K562 (cell line): ENCODE results near the gene MEI4. TPM values are rescaled to one million over a fixed set of nuclear protein-coding genes. Genes with fewer than 3 reads are reported as not detected.

Experiments used
- AFF1 ChIP-seq, 2 experiments: fragments of 450-650 bp; IDR thresholded peaks; 2 replicates each; pipeline ENCODE4 v1.6.1; 2018; ENCODE audit warnings: mild to moderate bottlenecking in 2 of 2, low read depth in 1 of 2; ENCODE audit not compliant: partially characterized antibody in 2 of 2
- ATF6 ChIP-seq: sonication (generic); formaldehyde crosslinking; IDR thresholded peaks from 2 replicates; pipeline ENCODE4 v1.4.0; 2020; ENCODE audit warnings: mild to moderate bottlenecking, missing genetic modification reagents
- CCNT2 ChIP-seq: IDR thresholded peaks from 2 replicates; pipeline ENCODE4 v1.6.1; 2011; ENCODE audit warnings: borderline replicate concordance, low read depth, mild to moderate bottlenecking, moderate library complexity, mixed read lengths, low read length; ENCODE audit not compliant: insufficient read length; ENCODE audit errors: extremely low read depth
- DDX20 ChIP-seq: fragments of 450-650 bp; IDR thresholded peaks from 2 replicates; pipeline ENCODE4 v1.6.1; 2016; ENCODE audit warnings: missing genetic modification characterization, low read depth, mild to moderate bottlenecking, missing compliant biosample characterization, moderate library complexity
- JUND ChIP-seq, 2 experiments: IDR thresholded peaks; 2 replicates in 1 of 2; 3 replicates in 1 of 2; pipeline ENCODE4 v1.6.1; 2011; ENCODE audit warnings: borderline replicate concordance in 2 of 2, low read depth in 2 of 2, low read length in 2 of 2, improper control_type of control experiment in 1 of 2, missing biosample characterization in 1 of 2, missing genetic modification characterization in 1 of 2, missing genetic modification reagents in 1 of 2
- MCM5 ChIP-seq: fragments of 450-650 bp; IDR thresholded peaks from 2 replicates; pipeline ENCODE4 v1.6.1; 2016; ENCODE audit warnings: low read depth
- PHTF2 ChIP-seq: fragments of 250-450 bp; sonication (Bioruptor Pico); IDR thresholded peaks from 2 replicates; pipeline ENCODE4 v1.5.0; 2021; ENCODE audit warnings: mild to moderate bottlenecking
- RFX5 ChIP-seq: IDR thresholded peaks from 2 replicates; pipeline ENCODE4 v1.6.1; 2011; ENCODE audit warnings: low read depth, mild to moderate bottlenecking, improper control_type of control experiment, low read length
- RNF219 ChIP-seq: fragments of 250-450 bp; sonication (Bioruptor Pico); IDR thresholded peaks from 2 replicates; pipeline ENCODE4 v1.5.0; 2022; ENCODE audit warnings: mild to moderate bottlenecking
- USF1 ChIP-seq: sonication (generic); formaldehyde crosslinking; IDR thresholded peaks from 2 replicates; pipeline ENCODE4 v1.9.0; 2022; ENCODE audit warnings: mild to moderate bottlenecking, missing genetic modification reagents
- ZNF277 ChIP-seq: fragments of 250-450 bp; sonication (Bioruptor Pico); IDR thresholded peaks from 2 replicates; pipeline ENCODE4 v1.8.0; 2022; ENCODE audit warnings: inconsistent platforms, mild to moderate bottlenecking, moderate library complexity, borderline replicate concordance
- ZNF280B ChIP-seq: fragments of 250-450 bp; sonication (Bioruptor Pico); IDR thresholded peaks from 2 replicates; pipeline ENCODE4 v1.5.1; 2021; ENCODE audit warnings: mild to moderate bottlenecking
- ZNF41 ChIP-seq: fragments of 250-450 bp; sonication (Bioruptor Pico); conservative IDR thresholded peaks from 2 replicates; pipeline ENCODE4 v1.4.0; 2020; ENCODE audit warnings: mild to moderate bottlenecking
- polyA plus RNA-seq, 8 experiments: library from polyadenylated mRNA; depleted of rRNA in 4 of 8; stranded (reverse) in 5 of 8; unstranded in 3 of 8; fragments of >200 nt; fragmentation: Nextera tagmentation in 2 of 8; fragmentation: Illumina TruSeq in 1 of 8; extraction: Ambion mirVana in 2 of 8; extraction: Trizol in 1 of 8; gene quantifications; 2 replicates each; pipeline versions ENCODE4 v1.2.1 to v1.2.3, GENCODE V29; 2011 to 2014; ENCODE audit warnings: inconsistent platforms in 1 of 8, missing spikeins in 1 of 8
- total RNA-seq, 7 experiments: library from RNA; depleted of rRNA in 6 of 7; stranded (reverse); fragments of >200 nt in 6 of 7; fragmentation: Illumina TruSeq in 2 of 7; extraction: Trizol in 2 of 7; gene quantifications; 2 replicates each; pipeline versions ENCODE4 v1.2.1 to v1.2.3, GENCODE V29; 2011 to 2021; ENCODE audit warnings: low replicate concordance in 1 of 7

MEI4 gene
- total and polyA plus RNA-seq, 9 of the 15 experiments (the other 6 are each of a cell fraction or from before 2014, with no cell fraction given), result not detected

- no peak for TF ChIP-seq USF1
- TF ChIP-seq AFF1 (IDR thresholded peaks at IDR 0.05; ENCODE audit: low read depth in 1 of 2, partially characterized antibody in 2 of 2), result no peak
- TF ChIP-seq PHTF2 (CRISPR knock-in tag), result no peak
- no peak for TF ChIP-seq MCM5
- no peak for TF ChIP-seq ZNF41 (CRISPR knock-in tag)
- TF ChIP-seq RFX5, result no peak
- no peak for TF ChIP-seq ZNF277 (CRISPR knock-in tag)
- TF ChIP-seq ATF6 (CRISPR knock-in tag), result no peak
- no peak for TF ChIP-seq DDX20
- no peak for TF ChIP-seq CCNT2
- TF ChIP-seq JUND (IDR thresholded peaks at IDR 0.05; ENCODE audit: borderline replicate concordance, low read depth, low read length), result no peak
- TF ChIP-seq JUND (tag; IDR thresholded peaks at IDR 0.05; ENCODE audit: borderline replicate concordance, low read depth, low read length), result no peak
- no peak for TF ChIP-seq RNF219 (CRISPR knock-in tag)
- no peak for TF ChIP-seq ZNF280B (CRISPR knock-in tag)
Observed at GRCh38 chr6:77686931-77687330, 34.1 kb downstream of the MEI4 start (continued).
